Measurements from ENCODE around the gene CRMP1. TPM values are rescaled to one million over a fixed set of nuclear protein-coding genes. Genes with fewer than 3 reads are reported as not detected.

The CRMP1 gene
- total and polyA plus RNA-seq, 2 of the 4 experiments (the other 2 are of a cell fraction): 4.1 to 7.4 TPM

- Histone ChIP-seq H2BK5ac (ENCODE audit: low read depth, low read length, poor library complexity, severe bottlenecking) (no peak overlapping the region), H4K5ac (ENCODE audit: low read depth, low read length) (no peak overlapping the region), H3K56ac (ENCODE audit: extremely low read depth, insufficient read depth, low read length) (no peak overlapping the region), H2BK120ac (ENCODE audit: low read depth, low read length) (no peak overlapping the region), H2BK15ac (ENCODE audit: low read depth, low read length) (no peak overlapping the region), H2AK5ac (ENCODE audit: low read depth, low read length) (no peak overlapping the region), H3K4me3 (ENCODE audit: insufficient read depth, low read depth, low read length) (no peak overlapping the region), H3K14ac (replicated peaks; ENCODE audit: low read depth, low read length) (no peak overlapping the region), H2AFZ (replicated peaks; ENCODE audit: low read length, poor library complexity) (no peak overlapping the region), H3K9ac (ENCODE audit: low read depth, low read length) (no peak overlapping the region), H4K20me1 (ENCODE audit: insufficient read depth, low read length) (no peaks in the 10 kb centered on the region), H3K4me1 (ENCODE audit: control insufficient read depth, insufficient read depth, low read length) (no peaks in the 10 kb centered on the region), H3K79me1 (ENCODE audit: low read depth in 1 of 2, low read length in 2 of 2) (no peaks in the 10 kb centered on the region), H3K23ac (ENCODE audit: low read depth, low read length) (no peak overlapping the region), H3K4me2 (ENCODE audit: low read depth, low read length) (no peak overlapping the region), H4K91ac (ENCODE audit: insufficient read depth, low read depth, low read length) (no peak overlapping the region), H3K18ac (ENCODE audit: low read depth, low read length) (no peak overlapping the region), H3K27me3 (ENCODE audit: control insufficient read depth, insufficient read depth, low read length) (peaks cover 8% of the 10 kb centered on the region), H3K36me3 (ENCODE audit: control insufficient read depth, insufficient read depth, low read length) (no peaks in the 10 kb centered on the region), H3K9me3 (ENCODE audit: control insufficient read depth, insufficient read depth, low read length) (no peaks in the 10 kb centered on the region), H2AK9ac (replicated peaks; ENCODE audit: low read depth, low read length, poor library complexity) (no peak overlapping the region), H3K9me1 (ENCODE audit: insufficient read depth, low read length) (no peaks in the 10 kb centered on the region), H3K27ac (ENCODE audit: insufficient read depth, low read length) (no peak overlapping the region), H2BK20ac (ENCODE audit: low read depth, low read length) (no peak overlapping the region), H3K4ac (ENCODE audit: low read depth, low read length) (no peak overlapping the region), H4K8ac (ENCODE audit: low read depth in 2 of 2, low read length in 2 of 2) (no peak overlapping the region)
- ATAC-seq (ENCODE audit: low read depth): no peak
- in situ Hi-C loops (cut with MboI; ENCODE audit: low sequenced_read_pairs) (no loop called here), intact Hi-C loops (cut with micrococcal nuclease) (no loop called here), dilution Hi-C loops (cut with HindIII; ENCODE audit: low sequenced_read_pairs, unreplicated experiment) (no loop called here)
- CTCF ChIA-PET: no interaction called here
- DNase-seq: no peak
- TF ChIP-seq CHD1 (IDR thresholded peaks at IDR 0.05; ENCODE audit: low read depth, low read length): no peak
- no peak for TF ChIP-seq MAFK (IDR thresholded peaks at IDR 0.05; ENCODE audit: low read depth, low read length)
- no peak for TF ChIP-seq SMC3 (IDR thresholded peaks at IDR 0.05; ENCODE audit: low read depth, low read length)
- TF ChIP-seq CEBPB (IDR thresholded peaks at IDR 0.05; ENCODE audit: low read depth, low read length): no peak
- no peak for TF ChIP-seq MAZ (IDR thresholded peaks at IDR 0.05; ENCODE audit: borderline replicate concordance, low read depth, low read length)
- no peak for TF ChIP-seq RCOR1 (IDR thresholded peaks at IDR 0.05; ENCODE audit: insufficient replicate concordance, low read length)
- TF ChIP-seq NFE2L2 (IDR thresholded peaks at IDR 0.05; ENCODE audit: low read depth, low read length): no peak
- TF ChIP-seq ELK1 (IDR thresholded peaks at IDR 0.05; ENCODE audit: borderline replicate concordance, low read depth, low read length): no peak
- TF ChIP-seq, protein P1, sequence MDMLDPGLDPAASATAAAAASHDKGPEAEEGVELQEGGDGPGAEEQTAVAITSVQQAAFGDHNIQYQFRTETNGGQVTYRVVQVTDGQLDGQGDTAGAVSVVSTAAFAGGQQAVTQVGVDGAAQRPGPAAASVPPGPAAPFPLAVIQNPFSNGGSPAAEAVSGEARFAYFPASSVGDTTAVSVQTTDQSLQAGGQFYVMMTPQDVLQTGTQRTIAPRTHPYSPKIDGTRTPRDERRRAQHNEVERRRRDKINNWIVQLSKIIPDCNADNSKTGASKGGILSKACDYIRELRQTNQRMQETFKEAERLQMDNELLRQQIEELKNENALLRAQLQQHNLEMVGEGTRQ (IDR thresholded peaks at IDR 0.05; ENCODE audit: low read depth, low read length): no peak
- WGBS, 2 experiments (ENCODE audit: extremely low coverage in 2 of 2, insufficient read length in 1 of 2): 19% methylated on average over 3 of the region's 16 CpGs; no CpG with 5 or more reads in 1 of the 2 experiments
- POLR2A ChIA-PET (ENCODE audit: unreplicated experiment): no interaction called here
- BruUV-seq (replicated peaks): no TSS peak
Measured at GRCh38 chr4:5933996-5934831, 41.3 kb upstream of the CRMP1 start.
